Stomach (tissue), 4 donors: ENCODE results near the gene TEKTIP1.

Experiments used
- CTCF ChIP-seq, 7 experiments: fragments of 450-650 bp in 4 of 7; fragments of 200-600 bp in 3 of 7; sonication (generic) in 3 of 7; IDR thresholded peaks; one replicate each; pipeline ENCODE4 v1.5.1; 2016 to 2019; ENCODE audit warnings: antibody characterized with exemption in 7 of 7, control low read depth in 2 of 7, mild to moderate bottlenecking in 1 of 7
- POLR2A ChIP-seq, 4 donors: fragments of 450-650 bp; IDR thresholded peaks; one replicate each; pipeline ENCODE4 v1.6.1; 2016; ENCODE audit warnings: antibody characterized with exemption in 4 of 4, control low read depth in 2 of 4, mild to moderate bottlenecking in 1 of 4, moderate library complexity in 1 of 4

GRCh38 chr19:3504735-3505134 is 34.2 kb upstream of the TEKTIP1 start:
- TF ChIP-seq CTCF (IDR thresholded peaks at IDR 0.05) (no peak), POLR2A (IDR thresholded peaks at IDR 0.05) (no peak)
